H9 (cell line): ENCODE results near the gene TERT. TPM values are rescaled to one million over a fixed set of nuclear protein-coding genes. Genes with fewer than 3 reads are reported as not detected.

ENCODE experiments used
- DNase-seq: peaks from one replicate; pipeline ENCODE4 v3.0.0-alpha.2; 2017
- H2AFZ ChIP-seq: one replicate; pipeline ENCODE4 v1.6.1; 2013; ENCODE audit warnings: mild to moderate bottlenecking, low read length, control low read depth, moderate library complexity
- H2AK5ac ChIP-seq: 2 replicates; pipeline ENCODE4 v1.6.1; 2013; ENCODE audit warnings: low read length, control low read depth, mixed read lengths; ENCODE audit not compliant: insufficient read length
- H2BK120ac ChIP-seq: one replicate; pipeline ENCODE4 v1.6.1; 2013; ENCODE audit warnings: low read depth, mild to moderate bottlenecking, low read length, control low read depth, inconsistent platforms; ENCODE audit not compliant: poor library complexity, severe bottlenecking
- H2BK12ac ChIP-seq: 2 replicates; pipeline ENCODE4 v1.6.1; 2013; ENCODE audit warnings: low read length, control low read depth, mixed read lengths, low read depth; ENCODE audit not compliant: insufficient read length
- H2BK15ac ChIP-seq: 2 replicates; pipeline ENCODE4 v1.6.1; 2013; ENCODE audit warnings: low read depth, low read length, control low read depth
- H2BK20ac ChIP-seq: one replicate; pipeline ENCODE4 v1.6.1; 2013; ENCODE audit warnings: low read depth, mild to moderate bottlenecking, low read length, control low read depth, inconsistent platforms; ENCODE audit not compliant: poor library complexity, severe bottlenecking
- H2BK5ac ChIP-seq: 2 replicates; pipeline ENCODE4 v1.6.1; 2013; ENCODE audit warnings: low read length, control low read depth, mixed read lengths; ENCODE audit not compliant: insufficient read length
- H3K14ac ChIP-seq: 2 replicates; pipeline ENCODE4 v1.6.1; 2013; ENCODE audit warnings: low read length, control low read depth; ENCODE audit not compliant: insufficient read depth
- H3K18ac ChIP-seq: 2 replicates; pipeline ENCODE4 v1.6.1; 2013; ENCODE audit warnings: low read depth, mild to moderate bottlenecking, mixed read lengths, low read length, control low read depth; ENCODE audit not compliant: insufficient read length
- H3K23ac ChIP-seq: 2 replicates; pipeline ENCODE4 v1.6.1; 2013; ENCODE audit warnings: low read length, control low read depth, mixed read lengths, low read depth; ENCODE audit not compliant: insufficient read length
- H3K23me2 ChIP-seq: 2 replicates; pipeline ENCODE4 v1.6.1; 2013; ENCODE audit warnings: low read depth, mild to moderate bottlenecking, mixed read lengths, low read length, control low read depth; ENCODE audit not compliant: insufficient read length, poor library complexity, severe bottlenecking
- H3K27ac ChIP-seq: 2 replicates; pipeline ENCODE4 v1.5.1; 2013; ENCODE audit warnings: low read length, control low read depth, mixed read lengths, low read depth; ENCODE audit not compliant: insufficient read length
- H3K27me3 ChIP-seq: 2 replicates; pipeline ENCODE4 v1.6.1; 2013; ENCODE audit warnings: low read length, control low read depth, inconsistent platforms; ENCODE audit not compliant: insufficient read depth
- H3K4ac ChIP-seq: 2 replicates; pipeline ENCODE4 v1.6.1; 2013; ENCODE audit warnings: low read depth, mild to moderate bottlenecking, control low read depth, inconsistent platforms, low read length, moderate library complexity
- H3K4me1 ChIP-seq: 2 replicates; pipeline ENCODE4 v1.6.1; 2013; ENCODE audit warnings: low read length, control low read depth, inconsistent platforms; ENCODE audit not compliant: insufficient read depth
- H3K4me2 ChIP-seq: 2 replicates; pipeline ENCODE4 v1.6.1; 2013; ENCODE audit warnings: low read length, control low read depth, mixed read lengths; ENCODE audit not compliant: insufficient read length, insufficient read depth
- H3K56ac ChIP-seq: 2 replicates; pipeline ENCODE4 v1.6.1; 2013; ENCODE audit warnings: low read depth, mild to moderate bottlenecking, mixed read lengths, low read length, control low read depth; ENCODE audit not compliant: insufficient read length
- H3K79me1 ChIP-seq: 2 replicates; pipeline ENCODE4 v1.6.1; 2013; ENCODE audit warnings: low read depth, mild to moderate bottlenecking, moderate library complexity, low read length, control low read depth, inconsistent platforms; ENCODE audit not compliant: insufficient read depth, poor library complexity, severe bottlenecking
- H3K79me2 ChIP-seq: 2 replicates; pipeline ENCODE4 v1.6.1; 2013; ENCODE audit warnings: low read length, control low read depth, inconsistent platforms; ENCODE audit not compliant: insufficient read depth
- H3K9ac ChIP-seq: 2 replicates; pipeline ENCODE4 v1.6.1; 2013; ENCODE audit warnings: low read length, control low read depth, mixed read lengths; ENCODE audit not compliant: insufficient read length; ENCODE audit errors: extremely low read depth
- H3K9me3 ChIP-seq: one replicate; pipeline ENCODE4 v1.6.1; 2013; ENCODE audit warnings: low read depth, low read length, inconsistent platforms; ENCODE audit not compliant: control insufficient read depth
- H3T11ph ChIP-seq: one replicate; pipeline ENCODE4 v1.6.1; 2013; ENCODE audit warnings: mild to moderate bottlenecking, low read length, control low read depth, inconsistent platforms
- H4K20me1 ChIP-seq: one replicate; pipeline ENCODE4 v1.6.1; 2013; ENCODE audit not compliant: control insufficient read depth, insufficient read length, insufficient read depth
- H4K5ac ChIP-seq: 2 replicates; pipeline ENCODE4 v1.6.1; 2013; ENCODE audit warnings: low read depth, mild to moderate bottlenecking, mixed read lengths, low read length, control low read depth; ENCODE audit not compliant: insufficient read length
- H4K8ac ChIP-seq: replicated peaks from 2 replicates; pipeline ENCODE4 v1.6.1; 2013; ENCODE audit warnings: low read length, control low read depth, mixed read lengths, low read depth; ENCODE audit not compliant: insufficient read length
- H4K91ac ChIP-seq: 2 replicates; pipeline ENCODE4 v1.6.1; 2013; ENCODE audit warnings: low read depth, mild to moderate bottlenecking, moderate library complexity, mixed read lengths, low read length, control low read depth; ENCODE audit not compliant: insufficient read length
- H3K27ac Mint-ChIP-seq, 3 experiments: 2 replicates in 2 of 3; 3 replicates in 1 of 3; pipeline ENCODE4 v1.8.0; 2020 to 2021; ENCODE audit warnings: mixed read lengths in 3 of 3, mild to moderate bottlenecking in 1 of 3, moderate library complexity in 1 of 3
- H3K27me3 Mint-ChIP-seq: 2 replicates; pipeline ENCODE4 v1.8.0; 2021; ENCODE audit warnings: low read depth, mild to moderate bottlenecking, moderate library complexity, mixed read lengths
- H3K36me3 Mint-ChIP-seq, 3 experiments: 2 replicates in 2 of 3; 3 replicates in 1 of 3; pipeline ENCODE4 v1.8.0; 2020 to 2021; ENCODE audit warnings: low read depth in 3 of 3, mixed read lengths in 3 of 3; ENCODE audit not compliant: insufficient read depth in 1 of 3
- H3K4me1 Mint-ChIP-seq, 2 experiments: 2 replicates each; pipeline ENCODE4 v1.8.0; 2020; ENCODE audit warnings: mixed read lengths in 2 of 2
- H3K4me3 Mint-ChIP-seq, 2 experiments: 2 replicates in 1 of 2; 3 replicates in 1 of 2; pipeline ENCODE4 v1.8.0; 2020 to 2021; ENCODE audit warnings: mild to moderate bottlenecking in 2 of 2, mixed read lengths in 2 of 2, moderate library complexity in 1 of 2
- H3K9me3 Mint-ChIP-seq, 2 experiments: 2 replicates in 1 of 2; 3 replicates in 1 of 2; pipeline ENCODE4 v1.8.0; 2020; ENCODE audit warnings: mild to moderate bottlenecking in 2 of 2, mixed read lengths in 2 of 2, moderate library complexity in 1 of 2
- WGBS: extraction: QIAGEN DNeasy Blood & Tissue Kit; methylation state at CpG from one replicate; pipeline ENCODE4 v1.1.7; 2013; ENCODE audit warnings: missing lambda C conversion rate, low lambda C conversion rate, mixed read lengths; ENCODE audit not compliant: insufficient read length; ENCODE audit errors: extremely low coverage; 5-methylcytosine and 5-hydroxymethylcytosine counted together
- total RNA-seq: library from RNA; stranded (reverse); gene quantifications from 2 replicates; pipeline ENCODE4 v1.2.1, GENCODE V29; 2021
- TF ChIP-seq, protein P1 (sequence below): fragments of 200-600 bp; sonication (generic); conservative IDR thresholded peaks from 3 replicates; pipeline ENCODE4 v1.8.0; 2021; ENCODE audit warnings: antibody characterized with exemption, mild to moderate bottlenecking

The TERT gene
- total RNA-seq, 1 experiment from 2014 or later = 15.5 TPM

GRCh38 chr5:1314564-1314982 lies 19.7 kb upstream of the TERT start:
- peaks cover 8 to 17% of the 10 kb centered on the region in 2 experiments for H3K9me3 Mint-ChIP-seq
- Histone ChIP-seq H2BK120ac (no peak overlapping the region), H3K79me1 (no peaks in the 10 kb centered on the region), H3K9ac (no peak overlapping the region), H3K14ac (peak overlapping the region; percentile 69; the same call in 1 of the 2 replicates), H2AK5ac (no peak overlapping the region), H2BK12ac (no peak overlapping the region), H3K23me2 (no peaks in the 10 kb centered on the region), H3T11ph (no peak overlapping the region), H3K23ac (no peak overlapping the region), H3K9me3 (no peaks in the 10 kb centered on the region), H4K91ac (no peak overlapping the region), H2BK20ac (no peak overlapping the region), H4K5ac (no peak overlapping the region), H3K56ac (no peak overlapping the region), H3K4me1 (peaks cover 2% of the 10 kb centered on the region; the same call in 1 of the 2 replicates), H4K8ac (no peak overlapping the region), H2AFZ (no peak overlapping the region), H3K18ac (no peak overlapping the region), H2BK15ac (no peak overlapping the region), H3K4me2 (no peak overlapping the region), H3K27me3 (no peaks in the 10 kb centered on the region), H4K20me1 (no peaks in the 10 kb centered on the region), H2BK5ac (no peak overlapping the region), H3K79me2 (no peaks in the 10 kb centered on the region), H3K27ac (no peak overlapping the region), H3K4ac (no peak overlapping the region)
- WGBS = no CpG with 5 or more reads among the region's 13 CpGs
- peaks cover 8 to 27% (median 26%) of the 10 kb centered on the region in 3 experiments; a peak in 5 of 7 replicates for H3K36me3 Mint-ChIP-seq
- no peak overlapping the region; a peak in 1 of 7 replicates for H3K27ac Mint-ChIP-seq
- H3K27me3 Mint-ChIP-seq = peaks cover 12% of the 10 kb centered on the region
- no peak overlapping the region for H3K4me3 Mint-ChIP-seq
- TF ChIP-seq, protein P1, sequence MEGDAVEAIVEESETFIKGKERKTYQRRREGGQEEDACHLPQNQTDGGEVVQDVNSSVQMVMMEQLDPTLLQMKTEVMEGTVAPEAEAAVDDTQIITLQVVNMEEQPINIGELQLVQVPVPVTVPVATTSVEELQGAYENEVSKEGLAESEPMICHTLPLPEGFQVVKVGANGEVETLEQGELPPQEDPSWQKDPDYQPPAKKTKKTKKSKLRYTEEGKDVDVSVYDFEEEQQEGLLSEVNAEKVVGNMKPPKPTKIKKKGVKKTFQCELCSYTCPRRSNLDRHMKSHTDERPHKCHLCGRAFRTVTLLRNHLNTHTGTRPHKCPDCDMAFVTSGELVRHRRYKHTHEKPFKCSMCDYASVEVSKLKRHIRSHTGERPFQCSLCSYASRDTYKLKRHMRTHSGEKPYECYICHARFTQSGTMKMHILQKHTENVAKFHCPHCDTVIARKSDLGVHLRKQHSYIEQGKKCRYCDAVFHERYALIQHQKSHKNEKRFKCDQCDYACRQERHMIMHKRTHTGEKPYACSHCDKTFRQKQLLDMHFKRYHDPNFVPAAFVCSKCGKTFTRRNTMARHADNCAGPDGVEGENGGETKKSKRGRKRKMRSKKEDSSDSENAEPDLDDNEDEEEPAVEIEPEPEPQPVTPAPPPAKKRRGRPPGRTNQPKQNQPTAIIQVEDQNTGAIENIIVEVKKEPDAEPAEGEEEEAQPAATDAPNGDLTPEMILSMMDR = no peak
- peaks cover 24 to 33% of the 10 kb centered on the region in 2 experiments for H3K4me1 Mint-ChIP-seq
- no peak for DNase-seq
